AG08395 (cell line): ENCODE measurements around the gene GFPT1.

Experiments
- DNase-seq: peaks from one replicate; pipeline ENCODE4 v3.0.0; 2012; ENCODE audit warnings: mixed read lengths, low spot score

GFPT1 gene

GRCh38 chr2:69316550-69316949 is 70.5 kb downstream of the GFPT1 start:
- no peak for DNase-seq

- no peak for DNase-seq
These were observed 71.8 kb downstream of the GFPT1 start for GRCh38 chr2:69315160-69315761.

GRCh38 chr2:69311024-69311416 is 76.0 kb downstream of the GFPT1 start:
- DNase-seq, result no peak

DNA sequence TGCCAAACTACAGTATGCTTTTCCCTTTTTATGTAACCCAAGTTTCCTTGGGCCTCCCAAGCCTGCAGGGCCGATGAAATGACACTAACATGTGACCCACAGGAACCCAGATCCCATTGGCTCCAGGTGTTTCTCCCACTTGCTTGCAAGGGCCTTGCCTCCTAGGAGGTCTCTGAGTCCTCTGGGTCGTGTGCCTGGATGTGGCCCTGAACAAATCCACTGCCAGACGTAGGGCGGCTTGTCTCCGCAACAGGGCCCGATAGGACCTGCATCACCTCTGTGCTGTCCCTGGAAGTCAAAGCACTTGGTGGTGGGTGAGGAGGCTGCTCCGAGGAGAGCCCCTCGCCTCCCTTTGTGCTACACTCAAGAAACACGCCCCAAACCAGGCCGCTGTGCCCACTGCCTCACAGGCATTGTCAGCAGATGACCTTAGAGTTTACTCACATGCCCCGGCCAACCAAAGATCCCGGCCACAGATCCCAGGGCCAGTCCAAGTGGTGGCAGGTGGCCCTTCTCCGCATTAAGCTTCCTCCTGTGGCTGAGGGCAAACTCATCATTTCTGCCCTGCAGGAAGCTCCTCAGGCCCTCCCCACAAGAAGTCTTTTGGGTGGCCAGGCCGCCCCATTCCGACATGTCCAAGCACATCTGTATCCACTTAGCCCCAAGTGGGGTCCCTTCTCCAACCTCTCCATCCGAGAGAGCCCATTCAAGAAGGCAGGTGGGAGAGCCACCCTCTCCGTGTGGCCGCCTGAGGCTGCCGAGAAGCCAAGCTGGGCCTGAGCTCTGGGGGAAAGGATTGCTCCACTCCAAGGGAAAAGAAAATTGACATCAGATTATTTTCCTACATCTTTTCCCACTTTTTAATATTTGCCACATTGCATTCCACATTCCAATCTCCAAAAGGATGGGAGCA is 76.7 kb downstream of the GFPT1 start:
- DNase-seq, result no peak

- peak; percentile 75 for DNase-seq
These were observed 77.5 kb downstream of the GFPT1 start for GRCh38 chr2:69309351-69310110.

- no peak for DNase-seq
These were observed 78.7 kb downstream of the GFPT1 start for GRCh38 chr2:69308338-69308737.

GRCh38 chr2:69307579-69308064 is 79.4 kb downstream of the GFPT1 start:
- DNase-seq, result no peak

GRCh38 chr2:69306822-69307578 is 80.0 kb downstream of the GFPT1 start:
- DNase-seq, result peak; percentile 85

- DNase-seq, result no peak
These were observed 80.6 kb downstream of the GFPT1 start for GRCh38 chr2:69306393-69306821.

DNA sequence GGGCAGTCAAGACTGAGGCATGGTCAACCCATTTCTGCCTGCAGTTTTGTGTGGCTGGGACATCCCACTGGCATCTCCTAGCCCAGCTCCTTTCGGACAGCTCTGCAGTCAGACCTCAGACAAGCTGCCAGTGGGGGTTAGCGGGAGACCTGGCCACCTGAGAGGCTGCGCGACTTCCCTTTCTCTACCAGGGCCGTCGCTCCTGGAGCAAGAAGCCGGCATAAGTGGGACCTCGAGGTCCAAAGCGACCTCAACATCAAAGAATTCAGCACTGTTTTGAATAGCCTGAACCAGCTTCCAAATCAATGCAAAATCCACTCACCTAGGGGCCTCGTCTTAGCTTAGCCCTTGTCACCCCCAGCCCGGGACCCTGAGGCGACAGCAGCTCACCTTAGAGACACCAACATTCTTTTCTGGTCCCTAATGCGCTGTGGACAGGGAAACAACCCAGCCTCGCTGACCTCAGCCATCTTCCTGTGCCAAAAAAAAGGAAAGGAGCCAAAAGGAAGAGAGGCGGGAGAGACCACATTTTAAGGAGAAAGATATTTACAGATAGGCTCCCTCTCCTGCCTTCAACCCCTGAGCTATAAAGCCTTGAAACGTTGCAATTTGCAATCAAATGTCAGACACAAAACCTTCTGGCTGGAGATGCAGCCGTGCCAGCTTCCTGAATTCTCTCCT is 81.2 kb downstream of the GFPT1 start:
- peak; percentile 54 for DNase-seq

DNA sequence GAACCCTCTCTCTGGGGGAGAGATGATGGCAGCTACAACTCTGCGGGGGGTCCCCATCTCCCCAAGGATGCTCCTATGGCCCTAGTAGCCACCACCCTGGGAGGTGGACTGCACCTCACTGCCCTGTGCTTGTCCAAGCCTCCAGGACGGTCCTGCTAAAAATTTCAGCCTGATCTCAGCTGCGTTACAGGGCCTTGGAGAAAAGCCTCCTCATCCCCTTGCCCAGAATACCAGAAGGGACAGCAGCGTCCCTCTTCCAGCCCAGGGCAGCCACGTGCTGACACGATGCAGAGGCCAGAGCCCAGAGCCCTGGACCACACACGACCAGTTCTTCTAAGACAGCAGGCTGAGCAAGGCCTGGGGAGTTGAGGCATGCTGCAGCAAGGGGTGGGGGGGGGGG is 81.9 kb downstream of the GFPT1 start:
- no peak for DNase-seq

GRCh38 chr2:69304656-69305055 is 82.4 kb downstream of the GFPT1 start:
- no peak for DNase-seq

DNA sequence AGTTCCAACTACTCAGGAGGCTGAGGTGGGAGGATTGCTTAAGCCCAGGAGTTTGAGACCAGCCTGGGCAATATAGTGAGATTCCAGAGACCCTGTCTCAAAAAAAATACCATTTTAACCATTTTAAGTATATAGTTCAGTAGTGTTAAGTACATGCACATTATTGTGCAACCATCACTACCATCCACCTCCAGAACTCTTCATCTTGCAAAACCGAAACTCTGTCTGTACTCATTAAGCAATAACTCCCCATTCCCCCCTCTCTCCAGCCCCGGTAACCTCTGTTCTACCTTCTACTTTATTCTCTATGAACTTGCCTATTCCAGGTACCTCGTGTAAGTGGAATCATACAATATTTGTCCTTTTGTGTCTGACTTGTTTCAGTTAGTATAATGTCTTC is 86.4 kb downstream of the GFPT1 start:
- no peak for DNase-seq

GRCh38 chr2:69299772-69300516 is 87.1 kb downstream of the GFPT1 start:
- no peak for DNase-seq

DNA sequence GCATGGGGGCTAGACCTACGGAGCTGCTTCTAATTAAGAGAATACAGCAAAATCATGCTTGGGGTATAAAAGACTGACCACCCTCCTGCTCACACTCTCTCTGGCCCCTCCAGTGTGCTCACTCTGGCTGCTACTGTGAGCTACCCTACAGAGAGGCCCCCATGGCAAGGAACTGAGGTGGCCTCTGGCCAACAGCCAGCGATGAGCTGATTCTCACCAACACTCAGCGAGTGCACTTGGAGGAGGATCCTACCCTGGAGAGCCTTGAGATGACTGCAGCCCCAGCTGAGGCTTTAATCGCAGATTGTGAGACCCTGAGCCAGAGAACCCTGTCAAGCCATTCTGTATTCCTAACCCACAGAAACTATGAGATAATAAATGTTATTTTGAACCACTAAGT is 88.2 kb downstream of the GFPT1 start:
- no peak for DNase-seq

DNA sequence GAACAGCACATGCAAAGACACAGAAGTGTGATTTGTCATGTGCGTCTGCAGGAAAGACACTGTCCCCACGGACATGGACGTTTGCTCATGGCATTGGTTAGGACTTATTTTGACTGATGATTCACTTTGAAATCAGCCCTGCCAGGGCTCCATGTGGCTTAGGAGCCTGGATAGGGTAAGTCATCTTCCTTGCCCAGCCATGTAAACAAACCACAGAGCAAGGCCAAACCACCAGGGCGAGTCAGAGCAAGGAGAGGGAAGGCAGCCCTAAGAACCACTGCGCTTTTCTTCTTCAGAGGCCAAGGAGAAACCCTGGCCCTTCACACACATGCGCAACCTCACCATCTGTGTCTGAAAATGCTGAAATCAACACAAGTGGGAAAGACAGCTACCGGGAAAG is 88.8 kb downstream of the GFPT1 start:
- DNase-seq, result peak; percentile 94

- DNase-seq, result no peak
These were observed 89.8 kb downstream of the GFPT1 start for GRCh38 chr2:69297216-69297615.

DNA sequence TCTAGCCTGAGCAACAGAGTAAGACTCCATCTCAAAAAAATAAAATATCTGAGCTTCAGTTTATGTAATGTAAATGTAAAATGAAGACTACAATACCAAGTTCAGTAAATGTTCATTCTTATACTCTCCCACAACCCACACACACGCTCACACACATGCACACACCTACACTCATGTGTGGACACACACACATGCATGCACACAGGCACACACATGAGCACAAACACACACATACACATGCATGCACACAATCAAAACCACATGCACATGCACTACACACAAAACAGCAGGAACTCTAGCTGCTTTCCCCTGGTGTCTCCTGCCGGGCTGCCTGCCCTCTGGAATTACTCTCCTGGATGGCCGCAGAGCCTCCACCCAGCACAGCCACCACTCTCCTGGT is 90.6 kb downstream of the GFPT1 start:
- DNase-seq, result no peak

DNA sequence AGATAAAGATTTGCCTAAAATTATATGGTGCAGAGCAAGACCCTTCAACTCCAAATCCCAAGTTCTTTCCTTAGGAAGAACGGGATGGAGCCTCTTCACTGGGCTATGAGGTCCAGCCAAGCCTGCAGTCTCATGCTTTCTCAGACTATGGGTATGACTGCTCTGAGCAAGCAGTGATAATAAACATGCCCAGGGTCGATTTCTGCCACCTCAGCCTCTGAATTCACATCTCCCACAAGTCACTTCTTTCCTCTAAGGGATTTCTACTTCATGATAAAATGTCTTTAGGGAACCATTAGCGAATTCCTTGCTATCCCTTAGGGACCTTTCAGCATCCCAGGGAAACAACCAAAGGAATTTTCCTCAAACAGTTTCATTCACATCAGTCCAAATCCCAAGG is 94.8 kb downstream of the GFPT1 start:
- no peak for DNase-seq

- DNase-seq, result no peak
These were observed 95.3 kb downstream of the GFPT1 start for GRCh38 chr2:69291721-69292120.
